HepG2 (cell line): Measurements from ENCODE around the gene LCN2. TPM values are rescaled to one million over a fixed set of nuclear protein-coding genes. Genes with fewer than 3 reads are reported as not detected.

Experiments used
- ATAC-seq: fragments of 200-7000 bp; cut with Tn5 transposase; 3 replicates; pipeline ENCODE4 v1.9.1; 2020; ENCODE audit warnings: mild to moderate bottlenecking, moderate library complexity
- BruUV-seq: library from RNA; stranded (reverse); fragments of 400-500 nt; replicated peaks from 2 replicates; lab custom pipeline; 2021; lab: Mats Ljungman, UMichigan
- CTCF ChIA-PET: fragments of 300-600 bp; formaldehyde crosslinking; extraction: SDS; loops from one replicate; lab custom pipeline; 2021; ENCODE audit warnings: low total read pairs, inconsistent platforms, low intra/inter-chr PET ratio; lab: Yijun Ruan, JAX
- POLR2A ChIA-PET: fragments of 350-600 bp; sonication (Branson Sonifier 250); formaldehyde crosslinking; loops from one replicate; lab custom pipeline; 2020; ENCODE audit warnings: antibody characterized with exemption, inconsistent platforms; lab: Yijun Ruan, JAX
- DNase-seq: peaks from one replicate; pipeline ENCODE4 v3.0.0-alpha.2; 2015; ENCODE audit warnings: low spot score
- FAIRE-seq: peaks from 3 replicates; lab custom pipeline; 2011; peaks lifted over from hg19 to GRCh38; lab: Jason Lieb, UNC
- H2AFZ ChIP-seq: one replicate; pipeline ENCODE4 v1.6.1; 2011; ENCODE audit warnings: low read length, inconsistent platforms
- H3K27ac ChIP-seq: fragments of 300-600 bp; 3 replicates; pipeline ENCODE4 v1.8.0; 2011; ENCODE audit warnings: mixed run types, mild to moderate bottlenecking, mixed read lengths, low read length, inconsistent platforms; ENCODE audit not compliant: insufficient read depth; ENCODE audit errors: extremely low read length
- H3K27me3 ChIP-seq, 2 experiments: fragments of 200-600 bp in 1 of 2; 2 replicates in 1 of 2; 3 replicates in 1 of 2; pipeline versions ENCODE4 v1.6.0 to v1.8.0; 2011; ENCODE audit warnings: low read length in 2 of 2, mild to moderate bottlenecking in 2 of 2, moderate library complexity in 2 of 2, inconsistent platforms in 1 of 2; ENCODE audit not compliant: insufficient read depth in 2 of 2, control insufficient read depth in 1 of 2
- H3K36me3 ChIP-seq, 2 experiments: fragments of 200-600 bp in 1 of 2; replicated peaks in 1 of 2; 2 replicates in 1 of 2; 3 replicates in 1 of 2; pipeline versions ENCODE4 v1.5.1 to v1.8.0; 2011; ENCODE audit warnings: low read length in 2 of 2, inconsistent platforms in 1 of 2; ENCODE audit not compliant: insufficient read depth in 2 of 2, control insufficient read depth in 1 of 2
- H3K4me1 ChIP-seq: 2 replicates; pipeline ENCODE4 v1.5.1; 2012; ENCODE audit warnings: low read length, inconsistent platforms; ENCODE audit not compliant: insufficient read depth
- H3K4me2 ChIP-seq: 2 replicates; pipeline ENCODE4 v1.6.0; 2011; ENCODE audit warnings: low read depth, low read length, inconsistent platforms
- H3K4me3 ChIP-seq, 3 experiments: fragments of 200-600 bp in 1 of 3; sonication (generic), shearing (Covaris generic) in 1 of 3; replicated peaks in 1 of 3; 2 replicates each; pipeline ENCODE4 v1.5.1; 2011 to 2016; ENCODE audit warnings: low read length in 3 of 3, inconsistent platforms in 2 of 3, low read depth in 2 of 3, mild to moderate bottlenecking in 2 of 3, control low read depth in 1 of 3, mixed read lengths in 1 of 3; ENCODE audit not compliant: insufficient read depth in 1 of 3
- H3K79me2 ChIP-seq: one replicate; pipeline ENCODE4 v1.6.1; 2011; ENCODE audit warnings: low read length, inconsistent platforms; ENCODE audit not compliant: insufficient read depth
- H3K9ac ChIP-seq: 2 replicates; pipeline ENCODE4 v1.6.0; 2011; ENCODE audit warnings: mild to moderate bottlenecking, low read depth, low read length, inconsistent platforms; ENCODE audit not compliant: insufficient read depth
- H3K9me3 ChIP-seq: 2 replicates; pipeline ENCODE4 v1.5.1; 2012; ENCODE audit warnings: mild to moderate bottlenecking, low read length
- H4K20me1 ChIP-seq: 2 replicates; pipeline ENCODE4 v1.6.0; 2011; ENCODE audit warnings: inconsistent platforms, mild to moderate bottlenecking, low read length, moderate library complexity; ENCODE audit not compliant: insufficient read depth
- CBX2 ChIP-seq, 2 experiments: fragments of 200-600 bp in 1 of 2; sonication (generic); formaldehyde crosslinking in 1 of 2; IDR thresholded peaks; 2 replicates each; pipeline versions ENCODE4 v1.7.0 to v1.8.1; 2018 to 2022; ENCODE audit warnings: low read depth in 2 of 2, low read length in 1 of 2, mild to moderate bottlenecking in 1 of 2, missing genetic modification reagents in 1 of 2
- JARID2 ChIP-seq: sonication (generic); formaldehyde crosslinking; IDR thresholded peaks from 2 replicates; pipeline ENCODE4 v1.8.1; 2023; ENCODE audit warnings: missing genetic modification reagents, inconsistent platforms; ENCODE audit not compliant: insufficient replicate concordance
- MBNL3 ChIP-seq: fragments of 250-450 bp; sonication (Bioruptor Pico); conservative IDR thresholded peaks from 2 replicates; pipeline ENCODE4 v1.8.0; 2022; ENCODE audit warnings: mild to moderate bottlenecking, inconsistent platforms
- MIER2 ChIP-seq: IDR thresholded peaks from 2 replicates; pipeline ENCODE4 v1.6.1; 2016; ENCODE audit warnings: missing biosample characterization, missing genetic modification reagents
- MTF2 ChIP-seq: sonication (generic); formaldehyde crosslinking; IDR thresholded peaks from 2 replicates; pipeline ENCODE4 v1.5.0; 2020; ENCODE audit warnings: missing genetic modification reagents, borderline replicate concordance
- ZNF569 ChIP-seq: sonication (generic); formaldehyde crosslinking; IDR thresholded peaks from 2 replicates; pipeline ENCODE4 v1.5.0; 2020; ENCODE audit warnings: mild to moderate bottlenecking, missing genetic modification reagents, moderate library complexity, borderline replicate concordance
- ZNF597 ChIP-seq: sonication (generic); formaldehyde crosslinking; IDR thresholded peaks from 2 replicates; pipeline ENCODE4 v1.5.0; 2020; ENCODE audit warnings: missing genetic modification reagents
- ZNF724P ChIP-seq: sonication (generic); formaldehyde crosslinking; IDR thresholded peaks from 2 replicates; pipeline ENCODE4 v1.8.0; 2022; ENCODE audit warnings: missing genetic modification reagents, borderline replicate concordance
- ZNF839 ChIP-seq: sonication (generic); formaldehyde crosslinking; IDR thresholded peaks from 2 replicates; pipeline ENCODE4 v1.4.0; 2020; ENCODE audit warnings: missing genetic modification reagents, mild to moderate bottlenecking, borderline replicate concordance
- WGBS: methylation state at CpG from one replicate; pipeline ENCODE4 v1.1.6; 2017; ENCODE audit warnings: low lambda C conversion rate; 5-methylcytosine and 5-hydroxymethylcytosine counted together
- in situ Hi-C: cut with HindIII; loops from 2 replicates; pipeline ENCODE4 v1.10.0; 2017; ENCODE audit warnings: low pct_unique_long_range_greater_than_20kb; ENCODE audit not compliant: extremely low pct_ligation_motif_present
- intact Hi-C: fragments of 100-400 bp; cut with micrococcal nuclease; formaldehyde crosslinking; loops from one replicate; pipeline ENCODE4 v1.10.0; 2022; ENCODE audit not compliant: unreplicated experiment
- polyA plus RNA-seq, 8 experiments: library from polyadenylated mRNA; depleted of rRNA in 3 of 8; stranded (reverse) in 7 of 8; unstranded in 1 of 8; fragments of >200 nt; fragmentation: Illumina TruSeq in 4 of 8; extraction: Trizol in 4 of 8; gene quantifications; 2 replicates each; pipeline versions ENCODE4 v1.2.1 to v1.2.3, GENCODE V29; 2011 to 2016; ENCODE audit warnings: low read depth in 4 of 8, missing spikeins in 1 of 8, mixed read lengths in 1 of 8; ENCODE audit not compliant: insufficient read depth in 1 of 8
- total RNA-seq, 5 experiments: library from RNA; depleted of rRNA; stranded (reverse); fragments of >200 nt; fragmentation: Illumina TruSeq; extraction: Trizol; gene quantifications; 2 replicates each; pipeline ENCODE4 v1.2.3, GENCODE V29; 2016; ENCODE audit warnings: low read depth in 1 of 5

LCN2 gene
- total and polyA plus RNA-seq, 2 of the 13 experiments (the other 11 are each of a cell fraction or from before 2014, with no cell fraction given), result 0.38 to 1.4 TPM

DNA sequence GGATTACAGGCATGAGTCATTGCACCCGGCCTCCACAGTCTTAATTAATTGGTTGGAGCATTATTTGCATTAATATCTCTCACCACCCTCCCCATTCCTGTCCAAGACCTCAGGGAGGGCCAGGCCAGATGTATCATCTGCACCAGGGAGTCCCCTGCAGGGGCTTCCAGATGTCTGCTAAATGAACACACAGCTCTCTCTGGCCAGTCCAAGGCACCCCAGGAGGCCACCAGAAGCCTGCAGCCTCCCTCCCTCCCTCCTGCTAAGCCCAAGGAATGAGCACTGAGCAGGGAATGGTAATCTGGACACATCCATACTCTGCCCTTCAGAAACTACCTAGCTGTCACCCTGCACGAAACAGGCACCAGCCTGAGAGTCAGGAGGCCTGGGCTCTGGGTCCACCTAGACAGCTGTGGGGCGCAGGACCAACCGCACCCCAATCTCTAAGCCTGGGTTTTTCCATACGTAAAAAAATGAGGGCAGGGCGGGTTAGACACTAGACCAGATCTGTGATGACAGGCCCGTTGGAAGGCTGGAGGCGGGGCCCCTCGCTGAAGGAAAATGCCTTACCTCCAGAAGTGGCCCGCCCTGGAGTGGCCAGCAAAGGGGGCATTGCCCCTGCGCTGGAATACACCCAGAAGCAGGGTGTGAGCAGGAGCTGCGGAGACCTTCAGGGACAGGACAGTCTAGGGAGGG, 33.8 kb downstream of the LCN2 start:
- ATAC-seq (no peak), DNase-seq (no peak)
- H3K4me2 ChIP-seq, result no peak overlapping the region
- WGBS, result 97% methylated on average over 8 of the region's 12 CpGs
- no peaks in the 10 kb centered on the region for H3K79me2 ChIP-seq
- H3K9ac ChIP-seq, result no peak overlapping the region
- H3K36me3 ChIP-seq, result peaks cover 14 to 54% of the 10 kb centered on the region in 2 experiments; a peak in 4 of 5 replicates
- H3K27me3 ChIP-seq, result no peaks in the 10 kb centered on the region
- H2AFZ ChIP-seq, result no peak overlapping the region
- in situ Hi-C loops, result no loop called here
- no peaks in the 10 kb centered on the region for H3K9me3 ChIP-seq
- BruUV-seq, result no TSS peak
- TF ChIP-seq MTF2 (CRISPR knock-in tag), result no peak
- no peak for TF ChIP-seq ZNF839 (CRISPR knock-in tag)
- no peak for TF ChIP-seq CBX2 (IDR thresholded peaks at IDR 0.05; ENCODE audit: low read depth, low read length)
- no peak for TF ChIP-seq CBX2 (CRISPR knock-in tag; IDR thresholded peaks at IDR 0.05; ENCODE audit: low read depth)
- no peak for TF ChIP-seq MIER2
- no peak for TF ChIP-seq ZNF724P (CRISPR knock-in tag)
- TF ChIP-seq ZNF569 (CRISPR knock-in tag), result no peak
- TF ChIP-seq ZNF597 (CRISPR knock-in tag), result no peak
- no peak for TF ChIP-seq JARID2
- TF ChIP-seq MBNL3 (CRISPR knock-in tag), result no peak
- TF ChIP-seq, all 625 proteins: peak for 0
- CTCF ChIA-PET, result no interaction called here
- H3K4me3 ChIP-seq, result no peak overlapping the region
- H4K20me1 ChIP-seq, result no peaks in the 10 kb centered on the region
- no peak overlapping the region for H3K27ac ChIP-seq
- H3K4me1 ChIP-seq, result no peaks in the 10 kb centered on the region
- POLR2A ChIA-PET, result interaction anchor here (1.2 kb wide), 1 partner anchor 23 kb away, joined by 8 read pairs; the partner anchor contains the start of gene BBLN
- no peak for FAIRE-seq
- intact Hi-C loops, result no loop called here
